ENCODE measurements around the gene CDK11A.
"Not testable (repeated sequence)": the region's sequence is repeated elsewhere in the genome, so short reads cannot be mapped to it uniquely, and the experiment has no call there.

GRCh38 chr1:1662830-1663560, 61.2 kb downstream of the CDK11A start:
- TF ChIP-seq CTCF (IDR thresholded peaks at IDR 0.05; ENCODE audit: borderline replicate concordance, extremely low read depth, low read length, poor library complexity, severe bottlenecking); EZH2 (IDR thresholded peaks at IDR 0.05; ENCODE audit: borderline replicate concordance, low read depth, low read length, severe bottlenecking): not testable (repeated sequence)
